ENCODE data around the gene ILKAP.

Gene ILKAP

GRCh38 chr2:238121511-238122286 lies 81.8 kb downstream of the ILKAP start:
- no peak for DNase-seq

GRCh38 chr2:238120463-238121298 lies 82.8 kb downstream of the ILKAP start:
- DNase-seq: no peak

Measured in CD4-positive, alpha-beta T cell treated with Interleukin-6 for 4 hours (primary cell).